Measurements from ENCODE around the gene GALNT9.

Gene GALNT9

GRCh38 chr12:132162508-132163031 is 166.8 kb downstream of the GALNT9 start:
- H3K4ac ChIP-seq (ENCODE audit: low read depth in 1 of 2, low read length in 2 of 2) = no peak overlapping the region
- H2BK120ac ChIP-seq (ENCODE audit: low read depth, low read length) = no peak overlapping the region
- H2AK5ac ChIP-seq (ENCODE audit: low read length, severe bottlenecking) = no peak overlapping the region
- H2BK15ac ChIP-seq (ENCODE audit: low read depth, poor library complexity, severe bottlenecking) = no peak overlapping the region
- H3K4me2 ChIP-seq (ENCODE audit: low read length, poor library complexity, severe bottlenecking) = no peak overlapping the region
- peaks cover 0 to 54% of the 10 kb centered on the region in 2 experiments for H3K27me3 ChIP-seq (ENCODE audit: control insufficient read depth in 1 of 2, insufficient read depth in 1 of 2, low read length in 2 of 2)
- peak overlapping the region in 1 of 2 experiments; percentile 63 for H3K4me3 ChIP-seq (ENCODE audit: insufficient read depth in 1 of 2, low read depth in 1 of 2, low read length in 2 of 2)
- WGBS = 67% methylated on average over 16 of the region's 17 CpGs
- H3K79me1 ChIP-seq (replicated peaks; ENCODE audit: low read length, poor library complexity, severe bottlenecking) = no peaks in the 10 kb centered on the region
- H3K9ac ChIP-seq (ENCODE audit: low read length) = peak overlapping the region; percentile 51
- no peak overlapping the region for H2AFZ ChIP-seq (ENCODE audit: low read depth, low read length)
- H4K91ac ChIP-seq (ENCODE audit: low read length) = peak overlapping the region; percentile 59
- no peak overlapping the region for H3K27ac ChIP-seq (ENCODE audit: low read length, poor library complexity, severe bottlenecking)
- H4K8ac ChIP-seq (ENCODE audit: low read length) = no peak overlapping the region
- peak; percentile 74 for DNase-seq
- H3K23ac ChIP-seq (ENCODE audit: low read length in 2 of 2) = no peak overlapping the region
- H3K4me1 ChIP-seq (ENCODE audit: control insufficient read depth, insufficient read depth, low read depth, low read length) = peaks cover 2% of the 10 kb centered on the region
- H3K18ac ChIP-seq (ENCODE audit: low read depth in 1 of 2, low read length in 2 of 2) = no peak overlapping the region
- no peak overlapping the region for H2BK12ac ChIP-seq (ENCODE audit: low read length in 2 of 2)
- H3K36me3 ChIP-seq (ENCODE audit: control insufficient read depth in 1 of 2, insufficient read depth in 2 of 2, low read depth in 1 of 2, low read length in 2 of 2) = peaks cover 8 to 17% of the 10 kb centered on the region in 2 experiments
- no peaks in the 10 kb centered on the region for H3K9me3 ChIP-seq (ENCODE audit: control insufficient read depth, low read length)
- H2BK5ac ChIP-seq (ENCODE audit: low read depth, low read length, poor library complexity, severe bottlenecking) = no peak overlapping the region
- H3K14ac ChIP-seq (ENCODE audit: low read length in 2 of 2) = no peak overlapping the region

GRCh38 chr12:132161796-132162507 is 167.4 kb downstream of the GALNT9 start:
- Histone ChIP-seq H3K18ac (ENCODE audit: low read depth in 1 of 2, low read length in 2 of 2) (no peak overlapping the region), H2BK12ac (ENCODE audit: low read length in 2 of 2) (no peak overlapping the region), H2BK120ac (ENCODE audit: low read depth, low read length) (no peak overlapping the region), H3K4ac (ENCODE audit: low read depth in 1 of 2, low read length in 2 of 2) (no peak overlapping the region), H3K4me3 (ENCODE audit: insufficient read depth in 1 of 2, low read depth in 1 of 2, low read length in 2 of 2) (no peak overlapping the region), H3K9me3 (ENCODE audit: control insufficient read depth, low read length) (no peaks in the 10 kb centered on the region), H3K36me3 (ENCODE audit: control insufficient read depth in 1 of 2, insufficient read depth in 2 of 2, low read depth in 1 of 2, low read length in 2 of 2) (peaks cover 14 to 23% of the 10 kb centered on the region in 2 experiments), H3K9ac (ENCODE audit: low read length) (peak overlapping the region; percentile 51), H3K27me3 (ENCODE audit: control insufficient read depth in 1 of 2, insufficient read depth in 1 of 2, low read length in 2 of 2) (peaks cover 0 to 49% of the 10 kb centered on the region in 2 experiments), H3K14ac (ENCODE audit: low read length in 2 of 2) (no peak overlapping the region), H2AFZ (ENCODE audit: low read depth, low read length) (no peak overlapping the region), H4K8ac (ENCODE audit: low read length) (no peak overlapping the region), H3K27ac (ENCODE audit: low read length, poor library complexity, severe bottlenecking) (no peak overlapping the region), H3K79me1 (replicated peaks; ENCODE audit: low read length, poor library complexity, severe bottlenecking) (no peaks in the 10 kb centered on the region), H3K4me2 (ENCODE audit: low read length, poor library complexity, severe bottlenecking) (no peak overlapping the region), H2BK5ac (ENCODE audit: low read depth, low read length, poor library complexity, severe bottlenecking) (no peak overlapping the region), H4K91ac (ENCODE audit: low read length) (no peak overlapping the region), H2BK15ac (ENCODE audit: low read depth, poor library complexity, severe bottlenecking) (no peak overlapping the region), H2AK5ac (ENCODE audit: low read length, severe bottlenecking) (no peak overlapping the region), H3K23ac (ENCODE audit: low read length in 2 of 2) (no peak overlapping the region), H3K4me1 (ENCODE audit: control insufficient read depth, insufficient read depth, low read depth, low read length) (peaks cover 2% of the 10 kb centered on the region)
- DNase-seq = no peak
- 84% methylated on average over 17 of the region's 17 CpGs for WGBS

DNA sequence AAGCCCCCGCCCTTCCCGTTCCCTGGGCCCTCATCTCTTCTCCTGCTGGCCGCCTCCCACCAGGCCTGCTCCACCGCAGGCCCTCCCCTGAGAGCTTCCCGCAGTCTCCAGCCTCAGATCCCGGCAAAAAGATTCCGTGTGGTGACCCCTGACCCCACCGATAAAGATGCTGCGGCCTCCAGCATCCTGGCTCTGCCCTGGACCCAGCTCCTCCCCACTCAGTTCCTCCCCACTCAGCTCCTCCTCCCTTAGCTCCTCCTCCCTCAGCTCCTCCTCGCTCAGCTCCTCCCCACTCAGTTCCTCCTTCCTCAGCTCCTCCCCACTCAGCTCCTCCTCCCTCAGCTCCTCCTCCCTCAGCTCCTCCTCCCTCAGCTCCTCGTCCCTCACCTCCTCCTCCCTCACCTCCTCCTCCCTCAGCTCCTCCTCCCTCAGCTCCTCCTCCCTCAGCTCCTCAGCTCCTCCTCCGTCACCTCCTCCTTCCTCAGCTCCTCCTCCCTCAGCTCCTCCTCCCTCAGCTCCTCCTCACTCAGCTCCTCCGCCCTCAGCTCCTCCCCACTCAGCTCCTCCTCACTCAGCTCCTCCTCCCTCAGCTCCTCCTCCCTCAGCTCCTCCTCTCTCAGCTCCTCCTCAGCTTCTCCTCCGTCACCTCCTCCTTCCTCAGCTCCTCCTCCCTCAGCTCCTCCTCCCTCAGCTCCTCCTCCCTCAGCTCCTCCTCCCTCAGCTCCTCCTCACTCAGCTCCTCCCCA is 168.2 kb downstream of the GALNT9 start:
- H3K23ac ChIP-seq (ENCODE audit: low read length in 2 of 2) = no peak overlapping the region
- H3K4ac ChIP-seq (ENCODE audit: low read depth in 1 of 2, low read length in 2 of 2) = no peak overlapping the region
- no peak overlapping the region for H3K4me3 ChIP-seq (ENCODE audit: insufficient read depth in 1 of 2, low read depth in 1 of 2, low read length in 2 of 2)
- no peak overlapping the region for H2BK15ac ChIP-seq (ENCODE audit: low read depth, poor library complexity, severe bottlenecking)
- H3K4me1 ChIP-seq (ENCODE audit: control insufficient read depth, insufficient read depth, low read depth, low read length) = peaks cover 4% of the 10 kb centered on the region
- H3K9ac ChIP-seq (ENCODE audit: low read length) = no peak overlapping the region
- H3K27ac ChIP-seq (ENCODE audit: low read length, poor library complexity, severe bottlenecking) = no peak overlapping the region
- no peak overlapping the region for H2AK5ac ChIP-seq (ENCODE audit: low read length, severe bottlenecking)
- H3K9me3 ChIP-seq (ENCODE audit: control insufficient read depth, low read length) = no peaks in the 10 kb centered on the region
- no peak overlapping the region for H4K8ac ChIP-seq (ENCODE audit: low read length)
- H3K18ac ChIP-seq (ENCODE audit: low read depth in 1 of 2, low read length in 2 of 2) = no peak overlapping the region
- H3K27me3 ChIP-seq (ENCODE audit: control insufficient read depth in 1 of 2, insufficient read depth in 1 of 2, low read length in 2 of 2) = peaks cover 0 to 48% of the 10 kb centered on the region in 2 experiments
- H3K36me3 ChIP-seq (ENCODE audit: control insufficient read depth in 1 of 2, insufficient read depth in 2 of 2, low read depth in 1 of 2, low read length in 2 of 2) = peaks cover 22 to 31% of the 10 kb centered on the region in 2 experiments
- H2BK120ac ChIP-seq (ENCODE audit: low read depth, low read length) = no peak overlapping the region
- DNase-seq = no peak
- H3K14ac ChIP-seq (ENCODE audit: low read length in 2 of 2) = no peak overlapping the region
- H2BK12ac ChIP-seq (ENCODE audit: low read length in 2 of 2) = no peak overlapping the region
- 78% methylated on average over 14 of the region's 14 CpGs for WGBS
- no peak overlapping the region for H2BK5ac ChIP-seq (ENCODE audit: low read depth, low read length, poor library complexity, severe bottlenecking)
- no peak overlapping the region for H3K4me2 ChIP-seq (ENCODE audit: low read length, poor library complexity, severe bottlenecking)
- no peaks in the 10 kb centered on the region for H3K79me1 ChIP-seq (replicated peaks; ENCODE audit: low read length, poor library complexity, severe bottlenecking)
- H4K91ac ChIP-seq (ENCODE audit: low read length) = no peak overlapping the region
- no peak overlapping the region for H2AFZ ChIP-seq (ENCODE audit: low read depth, low read length)

DNA sequence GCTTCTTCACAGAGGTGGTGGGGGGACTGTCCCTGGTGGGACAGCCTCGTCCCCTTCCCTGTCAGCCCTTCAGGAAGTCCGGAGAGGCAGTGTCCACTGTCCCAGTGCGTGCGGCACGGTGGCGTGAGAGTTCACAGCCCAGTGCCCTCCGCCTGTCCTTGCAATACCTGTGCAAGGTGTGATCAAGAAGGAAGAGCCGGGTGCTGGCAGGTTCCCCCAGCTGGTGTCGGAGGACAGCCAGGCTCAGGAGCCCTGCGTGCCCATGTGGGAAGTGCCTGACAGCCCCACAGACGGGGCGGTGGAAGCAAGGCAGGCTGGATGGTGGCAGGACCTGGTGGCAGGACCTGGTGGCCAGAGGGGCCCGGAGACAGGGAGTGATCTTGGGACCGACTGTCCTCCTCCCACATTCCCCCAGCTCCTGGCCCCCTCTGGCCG is 168.8 kb downstream of the GALNT9 start:
- Histone ChIP-seq H4K8ac (ENCODE audit: low read length) (no peak overlapping the region), H3K36me3 (ENCODE audit: control insufficient read depth in 1 of 2, insufficient read depth in 2 of 2, low read depth in 1 of 2, low read length in 2 of 2) (peaks cover 27 to 37% of the 10 kb centered on the region in 2 experiments), H2BK12ac (ENCODE audit: low read length in 2 of 2) (no peak overlapping the region), H3K4me2 (ENCODE audit: low read length, poor library complexity, severe bottlenecking) (no peak overlapping the region), H3K23ac (ENCODE audit: low read length in 2 of 2) (no peak overlapping the region), H3K14ac (ENCODE audit: low read length in 2 of 2) (no peak overlapping the region), H2BK5ac (ENCODE audit: low read depth, low read length, poor library complexity, severe bottlenecking) (no peak overlapping the region), H2BK15ac (ENCODE audit: low read depth, poor library complexity, severe bottlenecking) (no peak overlapping the region), H2AFZ (ENCODE audit: low read depth, low read length) (no peak overlapping the region), H3K4me1 (ENCODE audit: control insufficient read depth, insufficient read depth, low read depth, low read length) (peaks cover 4% of the 10 kb centered on the region), H3K27me3 (ENCODE audit: control insufficient read depth in 1 of 2, insufficient read depth in 1 of 2, low read length in 2 of 2) (peaks cover 0 to 48% of the 10 kb centered on the region in 2 experiments), H3K9ac (ENCODE audit: low read length) (no peak overlapping the region), H3K4me3 (ENCODE audit: insufficient read depth in 1 of 2, low read depth in 1 of 2, low read length in 2 of 2) (no peak overlapping the region), H3K27ac (ENCODE audit: low read length, poor library complexity, severe bottlenecking) (no peak overlapping the region), H2AK5ac (ENCODE audit: low read length, severe bottlenecking) (no peak overlapping the region), H2BK120ac (ENCODE audit: low read depth, low read length) (no peak overlapping the region), H3K4ac (ENCODE audit: low read depth in 1 of 2, low read length in 2 of 2) (no peak overlapping the region), H3K79me1 (replicated peaks; ENCODE audit: low read length, poor library complexity, severe bottlenecking) (no peaks in the 10 kb centered on the region), H3K18ac (ENCODE audit: low read depth in 1 of 2, low read length in 2 of 2) (no peak overlapping the region), H3K9me3 (ENCODE audit: control insufficient read depth, low read length) (no peaks in the 10 kb centered on the region), H4K91ac (ENCODE audit: low read length) (no peak overlapping the region)
- WGBS = 95% methylated on average over 11 of the region's 15 CpGs
- DNase-seq = no peak
